Measurements from ENCODE around the gene BRI3BP. TPM values are rescaled to one million over a fixed set of nuclear protein-coding genes. Genes with fewer than 3 reads are reported as not detected.

The BRI3BP gene, protein sequence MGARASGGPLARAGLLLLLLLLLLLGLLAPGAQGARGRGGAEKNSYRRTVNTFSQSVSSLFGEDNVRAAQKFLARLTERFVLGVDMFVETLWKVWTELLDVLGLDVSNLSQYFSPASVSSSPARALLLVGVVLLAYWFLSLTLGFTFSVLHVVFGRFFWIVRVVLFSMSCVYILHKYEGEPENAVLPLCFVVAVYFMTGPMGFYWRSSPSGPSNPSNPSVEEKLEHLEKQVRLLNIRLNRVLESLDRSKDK
- total RNA-seq: 1 to 10 TPM; 2.0 to 5.3 (median 3.8) TPM
- polyA plus RNA-seq: 1 to 10 TPM; 1.1 to 3.5 TPM
- long read RNA-seq, donor 1, full-length matches to known transcripts: 9 of 13 reads
- long read RNA-seq, donor 1, partial matches to known transcripts: 0 of 13 reads
- long read RNA-seq, donor 1, other reads (novel, unspliced or antisense): 4 of 13 reads
- long read RNA-seq, donor 2, full-length matches to known transcripts: 2 of 11 reads
- long read RNA-seq, donor 2, partial matches to known transcripts: 0 of 11 reads
- long read RNA-seq, donor 2, other reads (novel, unspliced or antisense): 9 of 11 reads
- long read RNA-seq, donor 3, full-length matches to known transcripts: 2 of 4 reads
- long read RNA-seq, donor 3, partial matches to known transcripts: 0 of 4 reads
- long read RNA-seq, donor 3, other reads (novel, unspliced or antisense): 2 of 4 reads

DNA sequence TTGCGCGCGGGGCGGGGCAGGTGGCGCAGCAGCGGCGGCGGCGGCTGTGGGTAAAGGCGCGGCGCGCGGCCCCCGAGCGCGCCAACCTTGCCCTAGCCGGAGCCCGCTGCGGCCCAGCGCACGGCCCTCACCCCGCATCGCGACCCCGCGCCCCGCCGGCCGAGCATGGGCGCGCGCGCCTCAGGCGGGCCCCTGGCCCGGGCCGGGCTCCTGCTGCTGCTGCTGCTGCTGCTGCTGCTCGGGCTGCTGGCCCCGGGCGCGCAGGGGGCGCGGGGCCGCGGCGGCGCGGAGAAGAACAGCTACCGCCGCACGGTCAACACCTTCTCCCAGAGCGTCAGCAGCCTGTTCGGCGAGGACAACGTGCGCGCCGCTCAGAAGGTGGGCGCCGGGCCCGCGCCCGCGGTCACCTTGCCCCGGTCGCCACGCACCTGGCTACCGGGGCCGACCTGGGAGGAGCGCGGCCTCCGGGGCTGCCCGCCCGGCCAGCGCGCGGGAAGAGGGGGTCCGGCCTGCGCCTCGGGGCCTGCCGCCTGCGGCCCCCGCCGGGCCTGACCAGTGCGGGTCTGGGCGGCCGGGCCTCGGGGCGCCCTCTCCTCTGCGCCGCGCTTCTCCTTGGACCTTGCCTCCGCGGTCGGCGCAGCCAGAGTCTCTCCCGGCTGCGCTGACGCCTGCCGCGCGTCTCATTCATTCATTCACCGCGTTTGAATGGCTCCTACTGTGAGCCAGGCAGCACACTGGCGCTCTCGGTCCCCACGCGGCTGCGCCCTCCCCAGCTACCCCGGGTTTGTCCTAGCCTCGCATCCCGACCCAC lies at the start of gene BRI3BP:
Gene BRI3BP, plus strand, starts transcription at position 20 of the 811 bp plus-strand sequence. Its CDS starts 146 bp downstream, at position 166.
- TF ChIP-seq, protein P1, sequence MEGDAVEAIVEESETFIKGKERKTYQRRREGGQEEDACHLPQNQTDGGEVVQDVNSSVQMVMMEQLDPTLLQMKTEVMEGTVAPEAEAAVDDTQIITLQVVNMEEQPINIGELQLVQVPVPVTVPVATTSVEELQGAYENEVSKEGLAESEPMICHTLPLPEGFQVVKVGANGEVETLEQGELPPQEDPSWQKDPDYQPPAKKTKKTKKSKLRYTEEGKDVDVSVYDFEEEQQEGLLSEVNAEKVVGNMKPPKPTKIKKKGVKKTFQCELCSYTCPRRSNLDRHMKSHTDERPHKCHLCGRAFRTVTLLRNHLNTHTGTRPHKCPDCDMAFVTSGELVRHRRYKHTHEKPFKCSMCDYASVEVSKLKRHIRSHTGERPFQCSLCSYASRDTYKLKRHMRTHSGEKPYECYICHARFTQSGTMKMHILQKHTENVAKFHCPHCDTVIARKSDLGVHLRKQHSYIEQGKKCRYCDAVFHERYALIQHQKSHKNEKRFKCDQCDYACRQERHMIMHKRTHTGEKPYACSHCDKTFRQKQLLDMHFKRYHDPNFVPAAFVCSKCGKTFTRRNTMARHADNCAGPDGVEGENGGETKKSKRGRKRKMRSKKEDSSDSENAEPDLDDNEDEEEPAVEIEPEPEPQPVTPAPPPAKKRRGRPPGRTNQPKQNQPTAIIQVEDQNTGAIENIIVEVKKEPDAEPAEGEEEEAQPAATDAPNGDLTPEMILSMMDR (IDR thresholded peaks at IDR 0.05): no peak
- no peak for TF ChIP-seq POLR2A (IDR thresholded peaks at IDR 0.05)
- no peaks in the 10 kb centered on the region for H3K27me3 ChIP-seq
- H3K4me3 ChIP-seq: peak within 1 kb of the TSS; percentile 37 to 89 (median 61)
- H3K4me1 ChIP-seq: peaks cover 0 to 32% (median 12%) of the 10 kb centered on the region in 12 donors
- intact Hi-C loops (cut with DNase I): loop anchor here in 1 of 10 donors (10.0 kb wide), 1 partner anchor 71 kb away; the partner anchor contains the start of gene AACS
- no peaks in the 10 kb centered on the region for H3K9me3 ChIP-seq
- H3K36me3 ChIP-seq: no peaks in the 10 kb centered on the region
- 0 to 1% (median 1%) methylated on average over 26 to 112 of the region's 112 CpGs for WGBS, 4 donors
- DNase-seq (peak in 2 of 5 donors; percentile 63 to 88), ATAC-seq (peak in 3 of 4 donors; percentile 49 to 61 (median 55))
- H3K27ac ChIP-seq: peak within 1 kb of the TSS in 4 of 12 donors; percentile 29 to 71 (median 34)

DNA sequence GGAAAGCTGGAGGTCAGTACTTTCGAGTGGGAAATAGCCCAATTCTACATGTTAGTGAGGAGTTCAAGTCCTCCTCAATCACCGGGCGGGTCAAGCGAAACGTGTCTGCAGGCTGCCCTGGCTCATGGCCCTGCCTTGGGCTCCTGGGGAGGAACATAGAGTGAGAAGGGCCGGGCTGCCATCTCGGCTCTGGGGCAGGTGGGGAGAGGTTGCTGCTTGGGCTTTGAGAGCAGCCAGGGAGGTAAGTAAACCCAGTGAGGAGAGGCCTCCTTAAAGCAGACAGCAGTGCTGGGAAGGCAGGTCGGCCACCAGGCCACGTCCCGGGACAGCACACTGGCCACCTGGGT lies 47.0 kb upstream of the BRI3BP start:
- Histone ChIP-seq H3K9me3 (no peaks in the 10 kb centered on the region), H3K4me3 (no peak overlapping the region), H3K36me3 (peaks cover 0 to 60% (median 28%) of the 10 kb centered on the region in 9 donors), H3K27ac (no peak overlapping the region), H3K4me1 (peaks cover 0 to 14% (median 2%) of the 10 kb centered on the region in 12 donors), H3K27me3 (no peaks in the 10 kb centered on the region)
- intact Hi-C loops (cut with DNase I): no loop called here
- ATAC-seq (no peak), DNase-seq (peak in 1 of 5 donors; percentile 12)
- WGBS, 4 donors: 87 to 92% (median 91%) methylated on average over 6 to 10 of the region's 10 CpGs
- TF ChIP-seq POLR2A (IDR thresholded peaks at IDR 0.05): no peak
- TF ChIP-seq, protein P1 (IDR thresholded peaks at IDR 0.05): no peak

DNA sequence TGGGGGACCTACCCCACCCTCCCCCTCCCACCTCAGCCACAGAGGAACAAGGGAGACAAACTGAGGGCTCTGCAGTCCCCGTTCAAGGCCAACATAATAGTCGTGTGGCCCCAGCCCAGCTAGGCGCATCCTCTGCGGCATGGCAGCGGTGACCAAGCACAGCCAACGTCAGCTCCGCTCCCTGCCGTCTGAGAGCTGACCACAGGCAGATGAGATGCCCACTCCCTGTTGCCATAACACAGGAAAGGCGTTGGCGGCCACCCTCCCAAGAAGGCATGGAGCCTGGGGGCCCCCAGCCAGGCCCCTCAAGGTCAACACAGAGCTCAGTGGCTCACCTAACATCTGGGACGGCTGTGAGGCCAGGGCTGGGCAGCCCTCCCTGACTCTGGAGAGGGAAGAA lies 46.4 kb upstream of the BRI3BP start:
- WGBS, 4 donors: 89 to 98% (median 90%) methylated on average over 8 to 11 of the region's 11 CpGs
- H3K27ac ChIP-seq: peak overlapping the region in 1 of 12 donors; percentile 52
- intact Hi-C loops (cut with DNase I): no loop called here
- H3K27me3 ChIP-seq: no peaks in the 10 kb centered on the region
- peaks cover 0 to 65% (median 34%) of the 10 kb centered on the region in 9 donors for H3K36me3 ChIP-seq
- H3K4me3 ChIP-seq: no peak overlapping the region
- peaks cover 0 to 14% (median 1%) of the 10 kb centered on the region in 12 donors for H3K4me1 ChIP-seq
- DNase-seq (peak in 1 of 5 donors; percentile 15), ATAC-seq (no peak)
- H3K9me3 ChIP-seq: no peaks in the 10 kb centered on the region
- TF ChIP-seq POLR2A (IDR thresholded peaks at IDR 0.05): no peak
- TF ChIP-seq, protein P1 (IDR thresholded peaks at IDR 0.05): no peak
